ENCODE data around the gene SHC4.
"Not testable (repeated sequence)": the region's sequence is repeated elsewhere in the genome, so short reads cannot be mapped to it uniquely, and the experiment has no call there.

The SHC4 gene

DNA sequence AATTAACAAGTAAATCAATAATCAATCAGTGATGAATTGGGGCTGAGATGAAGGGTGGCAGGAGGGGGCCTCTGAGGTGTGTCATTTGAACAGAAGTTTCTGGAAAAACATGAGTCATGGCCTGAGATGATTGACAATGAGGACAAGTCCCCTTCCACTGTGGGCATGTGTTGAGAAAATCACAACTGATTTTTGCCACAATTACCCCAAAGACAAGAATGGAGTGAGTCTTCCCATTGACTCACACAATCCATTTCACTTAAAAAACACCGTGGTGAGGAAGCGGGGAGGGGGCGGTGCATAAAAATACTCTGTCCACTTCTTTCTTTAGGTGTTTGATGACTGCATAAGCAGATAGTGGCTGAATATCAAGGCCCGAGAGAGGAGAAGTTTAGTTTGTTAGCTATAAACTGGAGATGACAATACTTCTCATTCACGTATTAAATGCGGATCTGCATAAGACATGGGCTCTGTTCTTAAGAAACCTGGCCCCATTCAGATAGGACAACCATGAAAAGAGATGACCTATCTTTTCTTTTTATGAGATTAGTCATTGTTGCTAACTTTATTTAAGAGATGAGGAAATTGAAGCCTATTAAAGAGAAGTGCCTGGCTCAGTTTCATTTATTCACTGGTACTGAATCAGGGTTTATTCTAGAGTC, 34.7 kb downstream of the SHC4 start:
- no peak for TF ChIP-seq Cebpa-rat (IDR thresholded peaks at IDR 0.05)
- Histone ChIP-seq H3K9me3 (no peaks in the 10 kb centered on the region), H3K27ac (no peak overlapping the region), H3K27me3 (no peaks in the 10 kb centered on the region), H3K4me3 (no peak overlapping the region), H3K36me3 (no peaks in the 10 kb centered on the region), H3K9ac (no peak overlapping the region), H3K4me2 (no peak overlapping the region), H4K20me1 (no peaks in the 10 kb centered on the region), H3K4me1 (no peaks in the 10 kb centered on the region)

GRCh38 chr15:48925714-48926223, 38.0 kb downstream of the SHC4 start:
- no peaks in the 10 kb centered on the region for H3K4me1 ChIP-seq
- H3K9ac ChIP-seq: no peak overlapping the region
- no peak overlapping the region for H3K4me3 ChIP-seq
- no peak overlapping the region for H3K4me2 ChIP-seq
- H3K27ac ChIP-seq: no peak overlapping the region
- H3K9me3 ChIP-seq: no peaks in the 10 kb centered on the region
- H3K36me3 ChIP-seq: no peaks in the 10 kb centered on the region
- TF ChIP-seq Cebpa-rat (IDR thresholded peaks at IDR 0.05): no peak
- H3K27me3 ChIP-seq: no peaks in the 10 kb centered on the region
- no peaks in the 10 kb centered on the region for H4K20me1 ChIP-seq

DNA sequence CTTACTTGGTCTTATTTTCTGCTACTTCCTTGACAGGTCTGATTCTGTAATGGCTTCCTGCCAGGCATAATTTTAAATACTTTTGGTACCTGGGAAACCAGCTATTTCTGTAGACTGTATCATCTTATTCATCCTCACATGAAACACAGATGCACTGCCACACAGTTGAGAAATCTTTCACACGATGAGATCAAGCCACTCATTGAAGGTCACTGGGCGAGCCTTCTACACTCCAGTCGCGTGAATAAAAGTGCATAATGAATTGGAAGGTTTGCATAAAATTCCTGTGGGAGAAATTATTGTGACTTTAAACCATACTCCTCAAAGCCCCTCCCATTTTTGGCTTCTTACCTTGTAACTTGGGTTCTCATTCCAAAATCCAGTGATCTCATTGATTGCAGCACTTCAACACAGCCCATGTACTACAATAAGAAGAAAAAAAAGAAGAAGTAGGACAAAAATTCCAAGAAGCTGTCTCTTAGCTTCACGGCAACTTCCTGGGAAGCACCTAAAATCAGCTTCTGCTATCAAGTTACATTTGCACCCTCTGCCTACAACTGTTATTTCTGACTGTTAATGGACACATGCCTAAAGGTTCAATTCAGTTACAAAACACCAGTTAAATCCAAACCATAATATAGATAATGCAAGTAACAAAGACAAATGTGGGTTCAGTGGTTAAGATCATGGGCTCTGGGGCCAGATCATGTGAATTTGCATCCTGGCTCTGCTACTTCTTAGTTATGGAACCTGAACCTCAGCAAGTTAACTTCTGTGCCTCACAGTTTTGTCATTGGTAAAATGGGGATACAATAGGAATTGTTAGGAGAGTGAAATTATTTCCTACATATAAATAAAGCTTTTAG, 39.0 kb downstream of the SHC4 start:
- no peak overlapping the region for H3K27ac ChIP-seq
- TF ChIP-seq Cebpa-rat (IDR thresholded peaks at IDR 0.05): no peak

GRCh38 chr15:48922046-48922445, 41.7 kb downstream of the SHC4 start:
- H3K27ac ChIP-seq: no peak overlapping the region
- no peak for TF ChIP-seq Cebpa-rat (IDR thresholded peaks at IDR 0.05)
- H3K4me1 ChIP-seq: no peaks in the 10 kb centered on the region
- no peaks in the 10 kb centered on the region for H4K20me1 ChIP-seq
- no peaks in the 10 kb centered on the region for H3K36me3 ChIP-seq
- no peaks in the 10 kb centered on the region for H3K9me3 ChIP-seq
- no peak overlapping the region for H3K4me2 ChIP-seq
- no peaks in the 10 kb centered on the region for H3K27me3 ChIP-seq
- no peak overlapping the region for H3K9ac ChIP-seq
- no peak overlapping the region for H3K4me3 ChIP-seq

More for the DNA sequence above, 39.0 kb downstream of the SHC4 start:
- Histone ChIP-seq H4K20me1 (no peaks in the 10 kb centered on the region), H3K4me1 (no peaks in the 10 kb centered on the region), H3K4me2 (no peak overlapping the region), H3K4me3 (no peak overlapping the region), H3K27me3 (no peaks in the 10 kb centered on the region), H3K9me3 (no peaks in the 10 kb centered on the region), H3K9ac (no peak overlapping the region), H3K36me3 (no peaks in the 10 kb centered on the region)

- no peak overlapping the region for H3K4me3 ChIP-seq
- H3K27me3 ChIP-seq: no peaks in the 10 kb centered on the region
- no peaks in the 10 kb centered on the region for H3K36me3 ChIP-seq
- H3K27ac ChIP-seq: no peak overlapping the region
- no peaks in the 10 kb centered on the region for H4K20me1 ChIP-seq
- H3K4me1 ChIP-seq: no peaks in the 10 kb centered on the region
- H3K9ac ChIP-seq: no peak overlapping the region
- no peak for TF ChIP-seq Cebpa-rat (IDR thresholded peaks at IDR 0.05)
- H3K4me2 ChIP-seq: no peak overlapping the region
- H3K9me3 ChIP-seq: no peaks in the 10 kb centered on the region
Observed at GRCh38 chr15:48916721-48917120, 47.0 kb downstream of the SHC4 start.

DNA sequence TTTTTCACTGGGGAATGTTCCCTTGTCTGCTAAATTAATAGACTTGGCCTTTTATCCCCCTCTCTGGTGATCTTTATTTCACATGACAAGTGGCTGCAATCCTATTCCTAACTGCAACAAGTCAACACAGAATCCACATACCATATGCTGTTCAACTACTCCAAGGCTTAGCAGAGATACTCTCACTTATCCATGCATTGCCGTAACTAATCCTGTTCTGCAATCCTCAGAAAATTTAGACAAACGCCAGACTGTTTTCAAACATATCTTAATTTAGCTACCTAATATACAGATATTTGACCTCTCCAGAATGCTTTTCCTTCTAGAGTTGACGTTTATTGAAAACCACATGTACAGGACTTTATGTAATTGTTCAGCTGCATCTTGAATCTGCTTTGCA, 47.9 kb downstream of the SHC4 start:
- H3K36me3 ChIP-seq: no peaks in the 10 kb centered on the region
- H3K27ac ChIP-seq: no peak overlapping the region
- no peaks in the 10 kb centered on the region for H3K9me3 ChIP-seq
- no peaks in the 10 kb centered on the region for H4K20me1 ChIP-seq
- H3K4me3 ChIP-seq: no peak overlapping the region
- H3K4me2 ChIP-seq: no peak overlapping the region
- TF ChIP-seq Cebpa-rat (IDR thresholded peaks at IDR 0.05): no peak
- H3K27me3 ChIP-seq: no peaks in the 10 kb centered on the region
- H3K9ac ChIP-seq: no peak overlapping the region
- H3K4me1 ChIP-seq: no peaks in the 10 kb centered on the region

DNA sequence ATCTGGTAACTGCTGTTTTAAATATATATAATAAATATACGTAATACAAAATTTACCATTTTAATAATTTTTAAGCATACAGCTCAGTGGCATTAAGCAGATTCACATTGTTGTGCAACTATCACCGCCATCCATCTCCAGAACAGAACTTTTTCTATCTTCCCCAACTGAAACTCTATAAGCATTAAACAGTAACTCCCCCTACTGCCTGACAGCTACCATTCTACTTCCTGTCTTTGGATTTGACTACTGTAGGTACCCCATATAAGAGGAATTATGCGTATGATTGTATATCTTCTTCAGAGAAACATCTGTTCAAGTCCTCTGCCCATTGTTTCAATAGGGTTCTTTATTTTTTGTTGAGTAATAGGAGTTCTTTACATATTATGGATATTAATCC, 49.0 kb downstream of the SHC4 start:
- Histone ChIP-seq H3K27me3 (no peaks in the 10 kb centered on the region), H3K27ac (no peak overlapping the region), H3K4me3 (no peak overlapping the region), H3K4me1 (no peaks in the 10 kb centered on the region), H3K9me3 (no peaks in the 10 kb centered on the region), H3K4me2 (no peak overlapping the region), H4K20me1 (no peaks in the 10 kb centered on the region), H3K9ac (no peak overlapping the region), H3K36me3 (no peaks in the 10 kb centered on the region)
- no peak for TF ChIP-seq Cebpa-rat (IDR thresholded peaks at IDR 0.05)

GRCh38 chr15:48913141-48913540, 50.6 kb downstream of the SHC4 start:
- Histone ChIP-seq H4K20me1 (no peaks in the 10 kb centered on the region), H3K9ac (no peak overlapping the region), H3K27ac (no peak overlapping the region)

GRCh38 chr15:48910554-48910953, 53.2 kb downstream of the SHC4 start:
- not testable (repeated sequence) for H3K27me3 ChIP-seq, H4K20me1 ChIP-seq, H3K4me2 ChIP-seq, H3K4me3 ChIP-seq, H3K27ac ChIP-seq, H3K9me3 ChIP-seq, H3K9ac ChIP-seq, H3K36me3 ChIP-seq, H3K4me1 ChIP-seq

More at GRCh38 chr15:48913141-48913540, 50.6 kb downstream of the SHC4 start:
- H3K4me3 ChIP-seq: no peak overlapping the region
- H3K4me1 ChIP-seq: no peaks in the 10 kb centered on the region
- no peaks in the 10 kb centered on the region for H3K27me3 ChIP-seq
- H3K9me3 ChIP-seq: no peaks in the 10 kb centered on the region
- no peaks in the 10 kb centered on the region for H3K36me3 ChIP-seq
- H3K4me2 ChIP-seq: no peak overlapping the region
- no peak for TF ChIP-seq Cebpa-rat (IDR thresholded peaks at IDR 0.05)

GRCh38 chr15:48909313-48909712, 54.4 kb downstream of the SHC4 start:
- not testable (repeated sequence) for H3K4me3 ChIP-seq, H3K27me3 ChIP-seq, H3K9ac ChIP-seq, H3K36me3 ChIP-seq, H3K4me2 ChIP-seq, H3K9me3 ChIP-seq, H4K20me1 ChIP-seq, H3K27ac ChIP-seq, H3K4me1 ChIP-seq
